Measurements from ENCODE around the gene TOMM20.

- TF ChIP-seq CTCF (IDR thresholded peaks at IDR 0.05 in 2 of 3, conservative IDR thresholded peaks at IDR 0.05 in 1 of 3; ENCODE audit: insufficient read depth in 2 of 3, low read depth in 1 of 3, low read length in 3 of 3) (no peak), ZFP91 (CRISPR knock-in tag; IDR thresholded peaks at IDR 0.05) (no peak), GABPA (tag; conservative IDR thresholded peaks at IDR 0.05; ENCODE audit: low read depth) (no peak)
Observed at GRCh38 chr1:235142991-235143390, 14.4 kb upstream of the TOMM20 start.
